Measurements from ENCODE around the gene ABCC2.
"Not testable (repeated sequence)": the region's sequence is repeated elsewhere in the genome, so short reads cannot be mapped to it uniquely, and the experiment has no call there.

The ABCC2 gene

DNA sequence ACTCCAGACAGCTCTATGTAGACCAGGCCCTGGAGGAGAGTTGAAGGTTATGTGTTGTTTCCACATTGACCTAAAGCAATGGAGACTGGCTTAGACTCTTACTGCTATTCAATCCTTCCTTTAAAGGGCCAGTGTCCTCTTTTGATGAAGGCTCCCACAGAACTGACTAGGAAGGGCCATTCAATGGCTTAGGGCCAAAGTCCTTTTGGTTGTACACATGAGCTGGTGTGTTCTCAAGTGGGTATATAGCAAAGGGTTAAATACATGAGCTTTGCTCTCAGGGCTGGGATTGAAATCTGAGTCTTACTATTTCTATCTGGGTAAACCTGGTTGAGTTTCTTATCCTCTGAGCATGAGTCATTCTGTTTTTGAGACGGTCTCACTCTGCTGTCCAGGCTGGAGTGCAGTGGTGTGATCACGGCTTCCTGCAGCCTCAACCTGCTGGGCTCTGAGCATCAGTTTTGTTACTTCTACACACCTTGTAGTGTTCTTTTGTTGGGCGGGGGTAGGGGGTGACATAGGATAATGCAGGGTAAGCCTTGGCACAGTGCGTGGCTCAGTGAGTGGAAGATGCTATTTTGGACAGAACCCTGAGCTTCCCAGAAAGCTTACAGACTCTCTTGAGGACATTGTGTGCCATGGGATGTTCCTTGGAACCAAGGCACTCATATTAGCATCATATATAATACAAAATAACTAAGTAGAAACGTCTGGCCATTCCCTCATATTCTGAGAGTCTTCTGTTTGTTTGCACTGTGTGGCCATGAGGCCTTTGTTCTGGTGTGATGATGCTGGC is 90.1 kb downstream of the ABCC2 start:
- no peak for ATAC-seq
- Mint-ChIP-seq H3K4me1 (peaks cover 7% of the 10 kb centered on the region), H3K27me3 (peaks cover 41% of the 10 kb centered on the region), H3K4me3 (no peak overlapping the region), H3K9me3 (peaks cover 5% of the 10 kb centered on the region), H3K36me3 (peaks cover 23% of the 10 kb centered on the region), H3K27ac (no peak overlapping the region)

- H3K4me1 Mint-ChIP-seq: peaks cover 7% of the 10 kb centered on the region
- no peaks in the 10 kb centered on the region for H3K9me3 Mint-ChIP-seq
- no peak for ATAC-seq
- H3K4me3 Mint-ChIP-seq: no peak overlapping the region
- peaks cover 28% of the 10 kb centered on the region for H3K27me3 Mint-ChIP-seq
- peaks cover 34% of the 10 kb centered on the region for H3K36me3 Mint-ChIP-seq
- H3K27ac Mint-ChIP-seq: no peak overlapping the region
Observed at GRCh38 chr10:99873846-99874245, 91.4 kb downstream of the ABCC2 start.

- peaks cover 41% of the 10 kb centered on the region for H3K36me3 Mint-ChIP-seq
- no peaks in the 10 kb centered on the region for H3K9me3 Mint-ChIP-seq
- H3K4me1 Mint-ChIP-seq: peaks cover 7% of the 10 kb centered on the region
- peaks cover 21% of the 10 kb centered on the region for H3K27me3 Mint-ChIP-seq
- H3K4me3 Mint-ChIP-seq: no peak overlapping the region
- no peak overlapping the region for H3K27ac Mint-ChIP-seq
- no peak for ATAC-seq
Observed at GRCh38 chr10:99874341-99875085, 92.1 kb downstream of the ABCC2 start.

GRCh38 chr10:99875473-99875872 is 93.0 kb downstream of the ABCC2 start:
- ATAC-seq: no peak
- no peak overlapping the region for H3K4me3 Mint-ChIP-seq
- H3K36me3 Mint-ChIP-seq: peaks cover 50% of the 10 kb centered on the region
- H3K9me3 Mint-ChIP-seq: no peaks in the 10 kb centered on the region
- peaks cover 12% of the 10 kb centered on the region for H3K27me3 Mint-ChIP-seq
- no peak overlapping the region for H3K27ac Mint-ChIP-seq
- peaks cover 1% of the 10 kb centered on the region for H3K4me1 Mint-ChIP-seq

GRCh38 chr10:99880080-99880835 is 97.8 kb downstream of the ABCC2 start:
- Mint-ChIP-seq H3K27ac (no peak overlapping the region), H3K4me3 (no peak overlapping the region), H3K36me3 (peaks cover 78% of the 10 kb centered on the region), H3K9me3 (no peaks in the 10 kb centered on the region), H3K27me3 (no peaks in the 10 kb centered on the region), H3K4me1 (no peaks in the 10 kb centered on the region)
- ATAC-seq: no peak

DNA sequence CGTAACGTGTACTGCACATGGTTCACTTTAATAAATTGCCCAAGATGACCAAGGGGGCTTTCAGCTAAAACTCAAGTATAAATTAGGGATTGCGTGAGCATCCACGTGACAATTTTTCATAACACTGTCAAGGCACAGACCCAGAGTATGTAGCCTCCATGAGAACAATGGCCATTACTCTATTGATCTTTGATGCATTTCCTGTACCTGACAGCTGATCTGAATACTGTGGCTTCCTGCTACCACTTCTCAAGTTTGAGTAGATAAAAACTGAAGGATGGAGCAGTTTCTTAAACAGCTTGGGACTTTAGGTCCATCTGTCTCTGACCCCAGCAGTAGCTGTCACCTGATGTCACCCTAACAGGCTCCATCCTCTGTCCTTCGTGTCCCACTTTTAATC is 98.9 kb downstream of the ABCC2 start:
- Mint-ChIP-seq H3K36me3 (peaks cover 78% of the 10 kb centered on the region), H3K4me3 (no peak overlapping the region)

DNA sequence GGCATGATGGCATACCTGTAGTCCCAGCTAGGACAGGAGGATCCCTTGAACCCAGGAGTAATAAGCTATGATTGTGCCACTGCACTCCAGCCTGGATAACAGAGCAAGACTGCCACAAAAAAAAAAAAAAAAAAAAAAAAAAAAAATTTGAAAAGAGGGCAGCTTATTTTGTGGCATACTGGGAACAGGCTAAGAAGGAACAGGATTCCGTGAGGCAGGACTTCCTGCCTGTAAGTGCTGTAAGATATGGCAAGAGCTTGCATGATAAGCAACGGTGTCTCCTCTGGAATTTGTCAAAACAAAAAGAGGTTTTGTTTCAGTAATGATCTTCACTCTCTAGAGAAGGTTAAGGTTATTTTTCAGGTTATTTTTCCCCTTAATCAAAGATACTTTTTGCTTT is 101.1 kb downstream of the ABCC2 start:
- H3K4me3 Mint-ChIP-seq: no peak overlapping the region

More for the DNA sequence above, 98.9 kb downstream of the ABCC2 start:
- Mint-ChIP-seq H3K27ac (no peak overlapping the region), H3K9me3 (no peaks in the 10 kb centered on the region), H3K27me3 (no peaks in the 10 kb centered on the region), H3K4me1 (no peaks in the 10 kb centered on the region)
- no peak for ATAC-seq

DNA sequence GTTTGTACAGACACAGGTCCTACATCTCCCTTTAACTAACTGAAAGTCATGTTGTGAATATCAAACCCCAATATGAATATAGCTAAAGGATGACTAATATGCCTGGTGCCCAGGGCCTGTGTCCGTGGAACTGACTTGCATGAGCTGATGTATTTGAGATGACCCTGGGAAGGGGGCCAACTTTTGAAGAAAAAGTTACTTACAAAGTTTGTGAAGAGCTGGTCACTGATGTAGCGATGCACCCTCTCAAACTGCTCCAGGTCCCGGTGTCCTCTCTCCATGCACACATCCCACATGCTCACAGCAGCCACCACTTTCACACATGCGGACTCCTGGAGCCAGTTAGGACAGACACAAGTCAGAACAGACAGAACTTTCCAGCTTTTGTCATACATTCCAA is 106.2 kb downstream of the ABCC2 start:
- Mint-ChIP-seq H3K4me3 (no peak overlapping the region), H3K27me3 (no peaks in the 10 kb centered on the region), H3K36me3 (peaks cover 55% of the 10 kb centered on the region), H3K9me3 (no peaks in the 10 kb centered on the region), H3K27ac (no peak overlapping the region), H3K4me1 (no peaks in the 10 kb centered on the region)
- no peak for ATAC-seq

More for the DNA sequence above, 101.1 kb downstream of the ABCC2 start:
- no peak for ATAC-seq
- H3K27me3 Mint-ChIP-seq: no peaks in the 10 kb centered on the region
- H3K9me3 Mint-ChIP-seq: no peaks in the 10 kb centered on the region
- H3K36me3 Mint-ChIP-seq: peaks cover 77% of the 10 kb centered on the region
- no peaks in the 10 kb centered on the region for H3K4me1 Mint-ChIP-seq
- H3K27ac Mint-ChIP-seq: no peak overlapping the region

DNA sequence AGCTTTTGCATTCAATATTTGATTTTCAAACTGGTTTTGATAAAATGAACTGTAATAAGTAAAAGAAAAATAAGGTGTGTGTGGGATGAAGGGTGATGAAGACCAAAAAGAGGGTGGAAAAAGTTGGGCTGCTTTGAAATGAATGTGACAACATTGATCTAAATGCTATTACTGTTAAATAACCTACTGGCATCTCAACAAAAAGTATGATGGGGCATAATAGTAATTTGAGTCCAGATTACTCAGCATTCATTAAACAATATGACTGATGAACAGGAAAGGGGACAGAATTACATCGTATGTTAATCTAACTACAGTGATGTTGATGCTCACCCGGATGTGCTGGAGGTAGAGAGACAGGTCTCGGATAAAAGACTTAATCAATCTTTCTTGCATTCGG is 112.2 kb downstream of the ABCC2 start:
- Mint-ChIP-seq H3K36me3 (peaks cover 66% of the 10 kb centered on the region), H3K27me3 (no peaks in the 10 kb centered on the region), H3K4me3 (no peak overlapping the region), H3K9me3 (no peaks in the 10 kb centered on the region), H3K4me1 (no peaks in the 10 kb centered on the region), H3K27ac (no peak overlapping the region)
- no peak for ATAC-seq

DNA sequence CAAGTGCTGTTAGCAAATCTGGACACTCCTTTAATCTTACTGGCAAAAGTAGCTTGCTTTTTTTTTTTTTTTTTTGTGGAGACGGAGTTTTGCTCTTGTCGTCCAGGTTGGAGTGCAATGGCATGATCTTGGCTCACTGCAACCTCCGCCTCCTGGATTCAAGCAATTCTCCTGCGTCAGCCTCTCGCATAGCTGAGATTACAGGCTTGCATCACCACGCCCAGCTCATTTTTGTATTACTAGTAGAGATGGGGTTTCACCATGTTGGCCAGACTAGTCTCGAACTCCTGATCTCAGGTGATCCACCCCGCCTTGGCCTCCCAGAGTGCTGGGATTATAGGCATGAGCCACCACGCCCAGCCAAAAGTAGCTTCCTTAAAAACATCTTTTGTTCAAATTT is 112.6 kb downstream of the ABCC2 start:
- H3K9me3 Mint-ChIP-seq, H3K27ac Mint-ChIP-seq, H3K27me3 Mint-ChIP-seq, H3K4me1 Mint-ChIP-seq, H3K4me3 Mint-ChIP-seq, ATAC-seq: not testable (repeated sequence)
- H3K36me3 Mint-ChIP-seq: peaks cover 71% of the 10 kb centered on the region

- no peaks in the 10 kb centered on the region for H3K27me3 Mint-ChIP-seq
- H3K4me3 Mint-ChIP-seq: no peak overlapping the region
- H3K27ac Mint-ChIP-seq: no peak overlapping the region
- ATAC-seq: no peak
- no peaks in the 10 kb centered on the region for H3K9me3 Mint-ChIP-seq
- H3K36me3 Mint-ChIP-seq: peaks cover 71% of the 10 kb centered on the region
- H3K4me1 Mint-ChIP-seq: no peaks in the 10 kb centered on the region
Observed at GRCh38 chr10:99895867-99896266, 113.4 kb downstream of the ABCC2 start.

Data from stimulated activated memory B cell treated with anti-CD40 and anti-IgM and Interleukin-4, amounts not matched to agents 10 μg/mL and 1 μg/mL and 100 μg/mL, for 72 hours (primary cell).